Esophagus squamous epithelium (tissue), 5 donors: ENCODE results near the gene SERPINI1. TPM values are rescaled to one million over a fixed set of nuclear protein-coding genes. Genes with fewer than 3 reads are reported as not detected.

ENCODE experiments used
- DNase-seq: peaks from one replicate; lab custom pipeline; 2025; lab: John Stamatoyannopoulos, UW
- H3K27ac ChIP-seq, 4 donors: fragments of 200-600 bp; sonication (generic); one replicate each; pipeline ENCODE4 v1.5.1; 2016 to 2019; ENCODE audit warnings: mild to moderate bottlenecking in 1 of 4
- H3K27me3 ChIP-seq, 4 donors: fragments of 200-600 bp; sonication (generic); 1 replicate in 3 of 4; 2 replicates in 1 of 4; pipeline versions ENCODE4 v1.5.1 to v1.6.0; 2017 to 2021; ENCODE audit warnings: antibody characterized with exemption in 1 of 4
- H3K36me3 ChIP-seq, 3 donors: fragments of 200-600 bp; sonication (generic); one replicate each; pipeline ENCODE4 v1.5.1; 2016 to 2019
- H3K4me1 ChIP-seq, 3 donors: fragments of 200-600 bp; sonication (generic); one replicate each; pipeline ENCODE4 v1.5.1; 2017 to 2019
- H3K4me3 ChIP-seq, 4 donors: fragments of 200-600 bp; sonication (generic); 1 replicate in 3 of 4; 2 replicates in 1 of 4; pipeline ENCODE4 v1.5.1; 2016 to 2019; ENCODE audit warnings: mild to moderate bottlenecking in 2 of 4, moderate library complexity in 1 of 4
- H3K9me3 ChIP-seq, 3 donors: fragments of 200-600 bp; sonication (generic); one replicate each; pipeline ENCODE4 v1.5.1; 2016 to 2019
- CTCF ChIP-seq, 6 experiments: fragments of 450-650 bp in 4 of 6; fragments of 200-600 bp in 2 of 6; sonication (generic) in 2 of 6; IDR thresholded peaks; one replicate each; pipeline ENCODE4 v1.5.1; 2016 to 2019; ENCODE audit warnings: antibody characterized with exemption in 6 of 6, mild to moderate bottlenecking in 4 of 6, moderate library complexity in 4 of 6
- POLR2A ChIP-seq, 4 donors: fragments of 450-650 bp; IDR thresholded peaks; one replicate each; pipeline ENCODE4 v1.6.1; 2017; ENCODE audit warnings: antibody characterized with exemption in 4 of 4, mild to moderate bottlenecking in 4 of 4, moderate library complexity in 3 of 4
- WGBS, 2 donors: methylation state at CpG; one replicate each; pipeline ENCODE4 v1.1.5; 2018; 5-methylcytosine and 5-hydroxymethylcytosine counted together
- intact Hi-C: fragments of 100-400 bp; cut with DNase I; formaldehyde crosslinking; loops from one replicate; pipeline ENCODE4 v1.15.0; 2022
- total RNA-seq, 4 donors: library from RNA; depleted of rRNA; stranded (reverse); fragments of >200 nt; gene quantifications; one replicate each; pipeline ENCODE4 v1.1.0, GENCODE V29; 2016
- donor health status: DM: yes; HTN: yes; CAD: no.

The SERPINI1 gene
- total RNA-seq, 4 donors from 2014 or later = 1.1 to 4.4 (median 3.5) TPM

DNA sequence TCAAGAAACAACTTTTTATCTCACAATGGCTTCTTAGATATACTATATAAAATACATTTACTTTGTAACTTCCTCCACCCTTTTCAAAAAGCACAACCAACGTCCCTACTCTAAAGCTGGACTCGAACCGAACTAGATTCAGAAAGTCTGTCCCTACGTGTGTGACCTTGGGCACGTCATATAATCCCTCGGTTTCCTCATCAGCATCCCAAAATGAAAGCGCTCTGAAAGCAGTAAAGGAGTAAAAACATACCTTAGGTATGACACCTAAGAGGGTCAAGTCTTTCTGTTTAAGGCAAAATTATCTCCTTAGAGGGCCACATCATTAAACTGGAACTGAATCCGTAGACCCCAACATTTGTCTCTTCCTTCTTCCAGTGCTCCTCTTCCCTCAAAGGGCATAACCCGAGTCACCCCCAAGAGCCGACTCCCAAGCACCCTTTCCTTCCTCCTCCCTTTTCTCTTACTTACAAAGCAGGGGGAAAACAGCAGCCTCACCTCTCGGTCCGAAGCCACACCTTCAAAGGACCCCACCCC lies 1.5 kb upstream of the SERPINI1 start:
- Histone ChIP-seq H3K27me3 (no peaks in the 10 kb centered on the region), H3K27ac (peak overlapping the region; percentile 95 to 97 (median 96)), H3K9me3 (no peaks in the 10 kb centered on the region), H3K4me3 (peak overlapping the region; percentile 54 to 92 (median 83)), H3K4me1 (peaks cover 10 to 66% (median 14%) of the 10 kb centered on the region in 3 donors), H3K36me3 (no peaks in the 10 kb centered on the region)
- TF ChIP-seq POLR2A (IDR thresholded peaks at IDR 0.05) (no peak), CTCF (IDR thresholded peaks at IDR 0.05) (no peak)
- 0 to 1% methylated on average over 12 of the region's 12 CpGs for WGBS, 2 donors
- no peak for DNase-seq
- intact Hi-C loops = no loop called here

GRCh38 chr3:167734498-167735232 lies 856 bp upstream of the SERPINI1 start, which contains the start of gene PDCD10:
PDCD10 (minus strand) TSS chr3:167734892; CDS start chr3:167720157, 14,735 bp downstream.
- 0% methylated on average over 5 to 16 of the region's 49 CpGs for WGBS, 2 donors
- H3K9me3 ChIP-seq = no peaks in the 10 kb centered on the region
- peak within 1 kb of the TSS; percentile 95 to 97 (median 96) for H3K27ac ChIP-seq
- DNase-seq = peak; percentile 95
- H3K36me3 ChIP-seq = no peaks in the 10 kb centered on the region
- intact Hi-C loops = no loop called here
- TF ChIP-seq POLR2A (IDR thresholded peaks at IDR 0.05) = peak in 3 of 4 donors; percentile 29 to 69 (median 31)
- TF ChIP-seq CTCF (IDR thresholded peaks at IDR 0.05) = peak in 1 of 6 experiments; percentile 26
- peak within 1 kb of the TSS; percentile 54 to 92 (median 83) for H3K4me3 ChIP-seq
- H3K4me1 ChIP-seq = peaks cover 10 to 60% (median 14%) of the 10 kb centered on the region in 3 donors
- no peaks in the 10 kb centered on the region for H3K27me3 ChIP-seq

GRCh38 chr3:167736264-167736787 lies 805 bp downstream of the SERPINI1 start:
- Histone ChIP-seq H3K9me3 (no peaks in the 10 kb centered on the region), H3K4me1 (peaks cover 10 to 45% (median 14%) of the 10 kb centered on the region in 3 donors), H3K27ac (peak overlapping the region in 2 of 4 donors; percentile 95 to 96), H3K27me3 (no peaks in the 10 kb centered on the region), H3K36me3 (no peaks in the 10 kb centered on the region), H3K4me3 (peak overlapping the region; percentile 54 to 92 (median 83))
- no peak for DNase-seq
- no peak for TF ChIP-seq CTCF (IDR thresholded peaks at IDR 0.05)
- intact Hi-C loops = no loop called here
- WGBS, 2 donors = 14 to 17% methylated on average over 7 of the region's 7 CpGs

GRCh38 chr3:167736997-167737396 lies 1.5 kb downstream of the SERPINI1 start:
- H3K27me3 ChIP-seq = no peaks in the 10 kb centered on the region
- TF ChIP-seq CTCF (IDR thresholded peaks at IDR 0.05) = no peak
- TF ChIP-seq POLR2A (IDR thresholded peaks at IDR 0.05) = no peak
- 71 to 73% methylated on average over 2 of the region's 2 CpGs for WGBS, 2 donors
- no peak overlapping the region for H3K27ac ChIP-seq
- intact Hi-C loops = no loop called here
- H3K9me3 ChIP-seq = no peaks in the 10 kb centered on the region
- no peak for DNase-seq
- H3K4me3 ChIP-seq = no peak overlapping the region
- no peaks in the 10 kb centered on the region for H3K36me3 ChIP-seq
- peaks cover 10 to 38% (median 14%) of the 10 kb centered on the region in 3 donors for H3K4me1 ChIP-seq

GRCh38 chr3:167738037-167738436 lies 2.5 kb downstream of the SERPINI1 start:
- 70 to 77% methylated on average over 2 of the region's 2 CpGs for WGBS, 2 donors
- Histone ChIP-seq H3K27me3 (no peaks in the 10 kb centered on the region), H3K27ac (no peak overlapping the region), H3K9me3 (no peaks in the 10 kb centered on the region), H3K4me3 (no peak overlapping the region), H3K36me3 (no peaks in the 10 kb centered on the region), H3K4me1 (peaks cover 10 to 28% (median 12%) of the 10 kb centered on the region in 3 donors)
- no peak for DNase-seq
- intact Hi-C loops = no loop called here
- TF ChIP-seq CTCF (IDR thresholded peaks at IDR 0.05) (peak in 1 of 6 experiments; percentile 5), POLR2A (IDR thresholded peaks at IDR 0.05) (no peak)
